ENCODE results near the gene ANO7.

Gene ANO7

GRCh38 chr2:241225545-241225944, 37.1 kb downstream of the ANO7 start:
- H3K4me3 ChIP-seq (ENCODE audit: low read depth, low read length), result no peak overlapping the region
- no peak for DNase-seq (ENCODE audit: low read depth)
- no peak for TF ChIP-seq CTCF (IDR thresholded peaks at IDR 0.05; ENCODE audit: low read depth, low read length, missing control alignments)

- no peak for TF ChIP-seq CTCF (IDR thresholded peaks at IDR 0.05; ENCODE audit: low read depth, low read length, missing control alignments)
- no peak for DNase-seq (ENCODE audit: low read depth)
- no peak overlapping the region for H3K4me3 ChIP-seq (ENCODE audit: low read depth, low read length)
These were observed 37.5 kb downstream of the ANO7 start for GRCh38 chr2:241225983-241226382.

DNA sequence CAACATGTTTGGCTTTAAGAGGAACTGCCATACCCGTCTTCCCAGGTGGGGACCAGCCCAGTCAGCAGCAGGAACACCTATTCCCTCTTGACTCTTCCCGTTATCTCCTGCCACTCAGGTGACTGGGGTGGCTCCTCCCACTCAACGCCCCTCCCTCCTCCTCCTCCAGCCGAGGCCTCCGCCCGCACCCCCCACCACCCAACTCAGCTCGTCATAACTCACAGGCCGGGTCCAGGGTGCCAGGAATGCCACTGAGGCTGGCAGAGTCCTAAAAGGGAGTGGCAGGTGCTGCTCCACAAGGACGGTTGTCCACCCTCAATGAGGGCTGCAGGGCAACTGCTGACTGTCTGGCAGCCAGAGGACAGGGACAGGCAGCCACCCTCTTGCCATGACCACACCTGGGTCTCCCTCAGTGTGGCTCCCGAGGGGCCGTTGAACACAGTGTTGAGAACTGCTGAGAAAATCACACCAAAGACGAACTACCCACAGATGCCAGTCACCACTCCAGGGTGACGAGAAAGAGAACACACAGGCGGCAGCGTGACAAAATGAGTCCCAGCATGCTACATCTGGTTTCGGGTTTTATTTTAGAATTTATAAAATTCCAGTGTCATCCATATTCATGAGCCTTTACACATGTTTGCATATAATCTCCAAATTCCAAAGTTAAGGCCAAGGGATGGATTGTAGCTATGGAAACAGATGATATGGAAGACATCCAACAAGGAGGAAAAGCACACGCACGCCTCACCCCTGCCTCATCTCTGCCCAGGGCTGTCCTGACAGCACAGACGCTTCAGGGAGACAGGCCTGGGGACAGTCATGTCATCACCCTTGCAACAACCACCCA, 38.5 kb downstream of the ANO7 start:
- no peak overlapping the region for H3K4me3 ChIP-seq (ENCODE audit: low read depth, low read length)
- TF ChIP-seq CTCF (IDR thresholded peaks at IDR 0.05; ENCODE audit: low read depth, low read length, missing control alignments), result no peak

GRCh38 chr2:241227594-241227993, 39.1 kb downstream of the ANO7 start:
- no peak for TF ChIP-seq CTCF (IDR thresholded peaks at IDR 0.05; ENCODE audit: low read depth, low read length, missing control alignments)

More for the DNA sequence above, 38.5 kb downstream of the ANO7 start:
- DNase-seq (ENCODE audit: low read depth), result no peak

GRCh38 chr2:241228081-241228859, 39.8 kb downstream of the ANO7 start:
- DNase-seq (ENCODE audit: low read depth), result no peak
- TF ChIP-seq CTCF (IDR thresholded peaks at IDR 0.05; ENCODE audit: low read depth, low read length, missing control alignments), result no peak

More at GRCh38 chr2:241227594-241227993, 39.1 kb downstream of the ANO7 start:
- DNase-seq (ENCODE audit: low read depth), result no peak
- no peak overlapping the region for H3K4me3 ChIP-seq (ENCODE audit: low read depth, low read length)

DNA sequence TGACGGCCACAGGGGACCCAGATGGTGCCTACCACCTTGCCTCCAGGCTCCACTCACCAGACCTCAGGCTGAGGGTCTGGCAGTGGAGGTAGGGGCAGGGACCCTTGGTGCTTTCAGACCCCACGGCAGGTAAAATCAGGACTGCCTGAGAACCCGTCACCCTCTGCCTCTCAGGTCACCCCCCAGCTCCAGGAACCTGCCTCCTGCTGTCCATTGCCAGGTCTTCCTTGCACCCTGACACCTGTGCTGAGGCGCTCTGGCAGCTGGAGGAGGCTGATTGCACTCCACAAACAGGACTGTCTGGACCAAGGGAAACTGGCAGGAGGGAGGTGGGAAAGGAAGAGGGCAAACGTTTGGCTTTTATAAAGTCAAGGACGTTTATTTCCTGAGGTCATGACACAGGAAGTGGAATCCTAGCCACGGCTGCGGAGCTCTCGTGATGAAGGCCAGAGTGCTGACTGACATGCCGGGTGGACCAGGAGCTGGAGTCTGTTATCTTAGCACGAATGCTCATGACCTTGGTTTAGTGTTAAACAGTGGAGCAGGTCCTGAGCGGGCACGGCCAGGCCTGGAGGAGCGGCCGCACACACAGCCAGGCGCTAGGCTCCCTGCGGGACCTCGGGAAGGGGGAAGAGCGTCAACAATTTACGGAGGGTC, 40.5 kb downstream of the ANO7 start:
- no peak for DNase-seq (ENCODE audit: low read depth)
- no peak for TF ChIP-seq CTCF (IDR thresholded peaks at IDR 0.05; ENCODE audit: low read depth, low read length, missing control alignments)

More at GRCh38 chr2:241228081-241228859, 39.8 kb downstream of the ANO7 start:
- H3K4me3 ChIP-seq (ENCODE audit: low read depth, low read length), result no peak overlapping the region

More for the DNA sequence above, 40.5 kb downstream of the ANO7 start:
- H3K4me3 ChIP-seq (ENCODE audit: low read depth, low read length), result no peak overlapping the region
